HL-60/S4 (cell line): ENCODE measurements around the gene NDRG3.
"Not testable (repeated sequence)": the region's sequence is repeated elsewhere in the genome, so short reads cannot be mapped to it uniquely, and the experiment has no call there.

Experiments used
- in situ Hi-C: fragments of 300-500 bp; cut with MboI; formaldehyde crosslinking; loops from 2 replicates; pipeline ENCODE4 v1.14.3; 2022; ENCODE audit warnings: low sequenced_read_pairs

NDRG3 gene

DNA sequence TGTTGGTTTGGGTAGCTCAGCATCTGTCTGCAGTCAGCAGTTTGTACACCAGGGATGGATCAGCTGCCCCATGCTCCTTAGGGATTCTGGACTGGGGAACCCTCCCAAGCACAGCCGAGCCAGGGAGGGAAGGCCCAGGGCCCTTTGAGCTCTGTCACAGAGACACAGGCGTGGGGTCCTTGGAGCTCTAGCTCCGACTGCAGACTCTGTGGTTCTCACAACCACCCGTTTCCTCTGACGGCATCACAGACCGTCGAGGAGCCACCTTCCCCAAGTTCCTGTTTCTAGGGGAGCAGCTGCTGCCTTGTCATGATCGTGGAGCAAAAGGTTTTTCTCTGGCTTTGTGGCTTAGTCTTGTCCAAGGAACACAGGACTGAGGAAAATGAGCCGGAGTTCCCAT lies 99.9 kb downstream of the NDRG3 start, which contains the start of gene SLA2:
SLA2 (minus strand) TSS at position 199 of the 400 bp plus-strand sequence. CDS start 4,861 bp downstream, outside the sequence.
- in situ Hi-C loops, result no loop called here

- in situ Hi-C loops, result no loop called here
Measured at GRCh38 chr20:36645353-36645752, 100.5 kb downstream of the NDRG3 start.

GRCh38 chr20:36644706-36645095 lies 101.2 kb downstream of the NDRG3 start:
- in situ Hi-C loops, result no loop called here

DNA sequence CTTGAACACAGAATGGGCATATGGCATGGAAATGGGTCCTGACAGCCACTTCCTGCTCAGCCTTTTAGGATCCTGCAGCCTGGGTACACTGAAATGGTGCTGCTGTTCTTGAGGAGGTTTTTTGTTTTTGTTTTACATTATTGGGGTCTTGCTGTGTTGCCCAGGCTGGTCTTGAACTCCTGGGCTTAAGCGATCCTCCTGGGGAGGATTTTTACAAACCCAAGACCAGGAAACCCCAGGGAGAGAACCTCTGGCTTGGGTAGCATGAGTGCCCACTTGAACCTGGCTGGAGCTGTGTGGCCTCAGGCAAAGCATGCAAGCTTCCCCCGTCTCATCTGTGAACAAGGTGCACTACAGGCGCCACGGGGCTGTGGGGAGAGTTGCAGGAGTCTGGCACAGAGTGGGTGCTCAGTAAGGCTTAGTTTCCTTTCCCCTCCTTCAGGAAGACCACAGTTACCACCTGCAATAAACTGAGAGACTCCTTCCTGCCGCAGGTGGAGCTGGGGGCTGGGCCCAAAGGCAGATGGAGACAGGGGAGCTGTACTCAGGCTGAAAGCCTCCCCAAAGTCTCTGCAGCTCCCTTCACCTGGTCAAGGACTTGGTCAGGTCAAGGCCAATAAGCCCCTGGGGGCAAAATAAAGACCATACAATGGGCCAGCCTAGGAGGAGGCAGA lies 101.7 kb downstream of the NDRG3 start:
- in situ Hi-C loops, result no loop called here

DNA sequence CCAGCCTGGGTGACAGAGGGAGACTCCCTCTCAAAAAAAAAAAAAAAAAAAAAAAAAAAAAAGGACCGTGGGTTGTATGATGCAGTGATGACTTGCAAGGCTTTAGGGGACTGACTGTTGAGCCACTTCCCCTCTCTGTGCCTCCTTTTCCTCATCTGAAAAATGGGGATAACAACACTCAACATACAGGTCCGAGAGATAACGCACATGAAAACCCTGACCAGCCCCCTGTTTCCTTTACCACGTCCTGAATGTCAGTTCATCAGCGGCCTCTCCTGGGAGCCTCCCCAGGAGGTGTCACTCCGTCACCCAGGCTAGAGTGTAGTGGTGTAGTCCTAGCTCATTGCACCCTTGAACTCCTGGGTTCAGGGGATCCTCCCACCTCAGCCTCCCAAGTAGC lies 103.8 kb downstream of the NDRG3 start:
- in situ Hi-C loops, result no loop called here

- in situ Hi-C loops, result no loop called here
Measured at GRCh38 chr20:36641506-36641843, 104.4 kb downstream of the NDRG3 start.

DNA sequence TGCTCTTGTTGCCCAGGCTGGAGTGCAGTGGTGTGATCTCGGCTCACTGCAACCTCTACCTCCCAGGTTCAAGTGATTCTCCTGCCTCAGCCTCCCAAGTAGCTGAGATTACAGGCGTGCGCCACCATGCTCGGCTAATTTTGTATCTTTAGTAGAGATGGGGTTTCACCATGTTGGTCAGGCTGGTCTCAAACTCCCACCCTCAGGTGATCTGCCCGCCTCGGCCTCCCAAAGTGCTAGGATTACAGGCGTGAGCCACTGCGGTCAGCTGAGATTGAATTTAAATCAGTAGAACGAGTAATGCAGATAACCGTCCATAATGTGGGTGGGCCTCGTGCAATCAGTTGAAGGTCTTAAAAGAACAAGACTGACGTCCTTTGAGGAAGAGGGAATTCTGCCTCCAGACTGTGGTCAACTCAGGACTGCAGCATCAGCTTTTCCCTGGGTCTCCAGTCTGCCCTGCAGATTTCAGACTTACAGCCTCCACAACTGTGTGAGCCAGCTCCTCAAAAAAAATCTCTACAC lies 107.0 kb downstream of the NDRG3 start:
- in situ Hi-C loops, result not testable (repeated sequence)

DNA sequence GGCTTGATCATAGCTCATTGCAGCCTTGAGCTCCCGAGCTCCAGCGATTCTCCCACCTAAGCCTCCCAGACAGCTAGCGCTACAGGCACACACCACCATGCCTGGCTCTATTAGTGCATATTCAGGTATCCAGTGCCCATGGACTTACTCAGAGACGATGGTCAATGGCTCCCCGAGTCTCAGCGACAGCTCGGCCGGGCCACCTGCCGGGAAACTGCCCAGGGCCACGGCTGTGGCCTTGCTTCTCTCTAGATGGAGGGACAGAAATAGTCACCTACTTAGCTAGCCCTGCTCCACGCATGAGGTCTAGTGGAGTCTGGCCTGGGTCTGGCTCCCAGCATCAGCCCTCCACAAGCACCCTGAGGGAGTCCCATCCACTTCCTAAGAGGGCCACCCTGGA lies 111.5 kb downstream of the NDRG3 start:
- in situ Hi-C loops, result no loop called here

DNA sequence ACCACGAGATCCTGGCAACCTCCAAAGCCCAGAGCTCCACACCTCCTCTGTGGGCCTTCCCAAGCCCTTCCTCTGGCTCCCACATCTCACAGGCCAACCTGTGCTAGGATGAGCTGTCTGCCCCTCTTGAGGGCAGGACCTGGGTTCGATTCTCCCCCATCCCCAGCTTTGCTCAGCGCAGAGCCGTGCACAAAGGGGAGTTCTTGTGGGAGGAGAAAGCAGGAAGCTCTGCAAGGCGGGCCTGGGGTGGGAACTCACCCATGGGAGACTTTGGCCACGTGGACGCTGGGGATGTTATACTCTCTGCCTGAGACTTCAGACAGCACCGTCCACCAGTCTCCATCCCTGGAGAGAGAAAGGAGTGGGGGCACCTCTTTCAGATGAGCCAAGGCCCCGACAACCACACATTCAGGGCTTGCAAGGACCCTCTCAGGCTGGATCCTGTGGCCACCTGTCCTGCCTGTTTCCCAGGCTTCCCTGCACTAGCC lies 112.6 kb downstream of the NDRG3 start:
- in situ Hi-C loops, result no loop called here

GRCh38 chr20:36632487-36633284 lies 113.2 kb downstream of the NDRG3 start:
- in situ Hi-C loops, result no loop called here

DNA sequence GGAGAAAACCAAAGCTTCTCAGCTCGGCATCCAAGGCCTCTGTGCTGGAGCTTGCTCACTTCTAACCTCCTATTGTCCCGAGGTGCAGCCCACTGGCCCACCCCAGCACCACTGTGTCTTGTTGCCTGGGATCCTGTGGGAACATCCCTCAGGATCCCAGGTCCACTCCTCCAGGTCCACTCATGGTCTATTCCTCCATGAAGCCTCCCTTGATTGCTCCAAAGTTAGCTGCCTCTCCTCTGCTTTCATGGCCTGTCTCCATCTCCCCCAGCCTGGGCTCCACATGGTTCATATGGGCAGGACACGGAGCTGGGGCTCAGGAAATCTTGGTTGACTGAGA lies 113.8 kb downstream of the NDRG3 start:
- in situ Hi-C loops, result no loop called here

- in situ Hi-C loops, result no loop called here
Measured at GRCh38 chr20:36631646-36632045, 114.2 kb downstream of the NDRG3 start.

GRCh38 chr20:36629719-36630681 lies 115.9 kb downstream of the NDRG3 start:
- in situ Hi-C loops, result no loop called here

GRCh38 chr20:36628076-36628475 lies 117.8 kb downstream of the NDRG3 start:
- in situ Hi-C loops, result no loop called here

DNA sequence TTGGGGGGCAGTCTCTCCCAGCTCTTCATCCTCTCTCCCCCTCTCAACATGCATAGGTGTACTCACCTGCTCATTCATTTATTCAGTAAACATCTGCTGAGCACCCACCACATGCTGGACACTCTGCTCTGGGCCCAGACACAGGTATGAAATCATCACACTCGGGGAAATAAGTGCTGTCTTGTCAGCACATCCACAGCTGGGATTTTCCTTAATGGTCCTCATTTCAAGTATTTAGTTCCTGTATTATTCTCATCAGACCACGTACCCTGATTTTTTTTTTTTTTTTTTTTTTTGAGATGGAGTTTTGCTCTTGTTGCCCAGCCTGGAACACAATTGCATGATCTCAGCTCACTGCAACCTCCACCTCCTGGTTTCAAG lies 121.0 kb downstream of the NDRG3 start:
- in situ Hi-C loops, result no loop called here

GRCh38 chr20:36624068-36624943 lies 121.6 kb downstream of the NDRG3 start:
- in situ Hi-C loops, result no loop called here

- in situ Hi-C loops, result no loop called here
Measured at GRCh38 chr20:36623444-36623843, 122.4 kb downstream of the NDRG3 start.

DNA sequence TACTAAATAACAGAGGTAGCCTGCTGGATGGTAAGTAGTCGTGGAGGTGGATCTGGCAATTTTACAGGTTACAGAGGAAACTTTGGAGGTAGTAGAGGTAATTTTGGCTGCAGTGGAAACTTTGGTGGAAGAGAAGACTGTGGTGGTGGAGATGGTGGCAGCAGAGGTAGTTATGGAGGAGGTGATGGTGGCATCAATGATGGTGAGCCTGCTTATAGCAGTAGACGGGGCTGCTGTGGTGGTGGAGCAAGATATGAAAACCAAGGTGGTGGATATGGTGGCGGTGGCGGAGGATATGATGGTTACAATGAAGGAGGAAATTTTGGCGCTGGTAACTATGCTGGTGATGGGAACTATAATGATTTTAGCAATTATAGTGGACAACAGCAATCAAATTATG lies 125.0 kb downstream of the NDRG3 start:
- in situ Hi-C loops, result no loop called here

DNA sequence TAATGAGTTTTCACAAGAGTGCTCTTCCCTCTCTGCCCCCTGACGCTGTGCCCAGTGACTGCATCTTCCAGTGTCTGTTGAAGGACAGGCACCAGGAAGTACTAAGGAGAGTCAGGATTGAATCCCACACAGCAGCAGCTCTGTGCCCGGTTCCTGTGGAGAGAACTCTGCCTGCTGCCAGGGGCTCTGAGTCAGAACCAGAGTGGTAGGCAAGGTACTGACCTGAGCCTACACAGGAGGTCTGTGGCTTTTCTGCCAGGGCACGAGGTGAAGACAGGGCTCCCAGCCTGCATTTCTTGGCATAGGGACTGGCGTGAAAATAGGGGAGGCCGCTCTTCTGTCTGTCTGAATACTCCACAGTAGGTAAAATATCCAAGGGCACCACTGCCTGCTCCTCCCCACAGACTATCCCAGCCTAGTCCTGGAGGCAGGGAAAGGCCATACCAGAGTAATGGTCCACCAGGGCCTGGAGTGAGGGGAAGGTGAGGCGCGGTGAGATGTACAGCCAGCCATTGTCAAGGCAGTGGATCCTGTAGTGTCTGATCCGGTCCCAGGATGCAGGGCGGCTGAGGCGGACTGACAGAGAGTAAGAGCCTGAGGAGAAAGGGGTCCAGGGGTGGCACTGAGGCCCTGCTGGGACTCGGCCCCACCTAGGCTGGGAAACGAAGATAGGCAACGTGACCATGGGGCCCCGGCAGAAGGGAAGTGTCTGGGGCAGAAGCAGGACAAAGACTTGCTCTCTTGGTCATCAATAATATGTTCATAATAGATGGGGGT lies 130.9 kb downstream of the NDRG3 start:
- in situ Hi-C loops, result no loop called here
